Peyer's patch (tissue), 4 donors: ENCODE data around the gene FKBP7. TPM values are rescaled to one million over a fixed set of nuclear protein-coding genes. Genes with fewer than 3 reads are reported as not detected.

Experiments
- DNase-seq, 3 donors: peaks; one replicate each; pipeline ENCODE4 v3.0.0-alpha.2; 2017 to 2019
- H3K27ac ChIP-seq, 4 donors: fragments of 200-600 bp; sonication (generic); one replicate each; pipeline ENCODE4 v1.5.1; 2016 to 2019
- H3K27me3 ChIP-seq, 2 donors: fragments of 200-600 bp; sonication (generic); one replicate each; pipeline ENCODE4 v1.5.1; 2019
- H3K36me3 ChIP-seq, 3 donors: fragments of 200-600 bp; sonication (generic); one replicate each; pipeline ENCODE4 v1.5.1; 2016 to 2019
- H3K4me1 ChIP-seq, 4 donors: fragments of 200-600 bp; sonication (generic); one replicate each; pipeline ENCODE4 v1.5.1; 2016 to 2019
- H3K4me3 ChIP-seq, 4 donors: fragments of 200-600 bp; sonication (generic); 1 replicate in 3 of 4; 2 replicates in 1 of 4; pipeline ENCODE4 v1.5.1; 2016 to 2019; ENCODE audit warnings: mild to moderate bottlenecking in 1 of 4
- H3K9me3 ChIP-seq, 4 donors: fragments of 200-600 bp; sonication (generic); one replicate each; pipeline ENCODE4 v1.5.1; 2016 to 2019; ENCODE audit warnings: mild to moderate bottlenecking in 1 of 4
- CTCF ChIP-seq, 6 experiments: fragments of 450-650 bp in 4 of 6; fragments of 200-600 bp in 2 of 6; sonication (generic) in 1 of 6; IDR thresholded peaks; one replicate each; pipeline ENCODE4 v1.5.1; 2017 to 2019; ENCODE audit warnings: antibody characterized with exemption in 6 of 6, mild to moderate bottlenecking in 3 of 6, moderate library complexity in 1 of 6
- POLR2A ChIP-seq, 2 donors: fragments of 450-650 bp; IDR thresholded peaks; one replicate each; pipeline ENCODE4 v1.5.1; 2017; ENCODE audit warnings: antibody characterized with exemption in 2 of 2, mild to moderate bottlenecking in 2 of 2, moderate library complexity in 2 of 2
- total RNA-seq, 4 donors: library from RNA; depleted of rRNA; stranded (reverse); fragments of >200 nt; gene quantifications; one replicate each; pipeline ENCODE4 v1.1.0, GENCODE V29; 2016

Gene FKBP7
- total RNA-seq, 4 donors from 2014 or later, result 0.53 to 5.3 (median 1.0) TPM

- H3K27ac ChIP-seq, result no peak overlapping the region
- TF ChIP-seq POLR2A (IDR thresholded peaks at IDR 0.05) (no peak), CTCF (IDR thresholded peaks at IDR 0.05) (no peak)
- H3K4me1 ChIP-seq, result peaks cover 0 to 42% (median 16%) of the 10 kb centered on the region in 4 donors
Observed at GRCh38 chr2:178484245-178485041, 6.0 kb upstream of the FKBP7 start.

GRCh38 chr2:178482437-178482836 lies 4.0 kb upstream of the FKBP7 start:
- H3K4me1 ChIP-seq, result peaks cover 0 to 42% (median 17%) of the 10 kb centered on the region in 4 donors
- no peaks in the 10 kb centered on the region for H3K27me3 ChIP-seq
- H3K36me3 ChIP-seq, result no peaks in the 10 kb centered on the region
- no peak for DNase-seq
- H3K27ac ChIP-seq, result no peak overlapping the region
- H3K4me3 ChIP-seq, result no peak overlapping the region
- H3K9me3 ChIP-seq, result no peaks in the 10 kb centered on the region
- TF ChIP-seq POLR2A (IDR thresholded peaks at IDR 0.05) (no peak), CTCF (IDR thresholded peaks at IDR 0.05) (no peak)

More at GRCh38 chr2:178484245-178485041, 6.0 kb upstream of the FKBP7 start:
- no peaks in the 10 kb centered on the region for H3K9me3 ChIP-seq
- peak in 1 of 3 donors; percentile 64 for DNase-seq
- no peak overlapping the region for H3K4me3 ChIP-seq
- H3K36me3 ChIP-seq, result no peaks in the 10 kb centered on the region
- no peaks in the 10 kb centered on the region for H3K27me3 ChIP-seq

GRCh38 chr2:178480227-178481181 lies 2.1 kb upstream of the FKBP7 start, which contains the start of gene PLEKHA3:
Gene PLEKHA3 (plus strand): TSS chr2:178480457. CDS start chr2:178480870, 413 bp downstream.
- no peaks in the 10 kb centered on the region for H3K9me3 ChIP-seq
- peak; percentile 77 to 96 (median 96) for DNase-seq
- H3K27me3 ChIP-seq, result no peaks in the 10 kb centered on the region
- H3K4me3 ChIP-seq, result peak within 1 kb of the TSS; percentile 80 to 97 (median 86)
- H3K4me1 ChIP-seq, result peaks cover 0 to 46% (median 17%) of the 10 kb centered on the region in 4 donors
- TF ChIP-seq POLR2A (IDR thresholded peaks at IDR 0.05) (peak; percentile 79 to 93), CTCF (IDR thresholded peaks at IDR 0.05) (peak in 1 of 6 experiments; percentile 11)
- no peaks in the 10 kb centered on the region for H3K36me3 ChIP-seq
- H3K27ac ChIP-seq, result peak within 1 kb of the TSS; percentile 91 to 96 (median 95)

GRCh38 chr2:178479758-178480226 lies 1.4 kb upstream of the FKBP7 start:
- no peaks in the 10 kb centered on the region for H3K36me3 ChIP-seq
- no peaks in the 10 kb centered on the region for H3K27me3 ChIP-seq
- TF ChIP-seq POLR2A (IDR thresholded peaks at IDR 0.05) (no peak), CTCF (IDR thresholded peaks at IDR 0.05) (no peak)
- H3K9me3 ChIP-seq, result no peaks in the 10 kb centered on the region
- H3K4me1 ChIP-seq, result peaks cover 0 to 40% (median 17%) of the 10 kb centered on the region in 4 donors
- H3K4me3 ChIP-seq, result peak overlapping the region; percentile 80 to 97 (median 86)
- no peak for DNase-seq
- H3K27ac ChIP-seq, result peak overlapping the region; percentile 91 to 96 (median 95)

GRCh38 chr2:178479275-178479616 lies 846 bp upstream of the FKBP7 start:
- Histone ChIP-seq H3K27ac (peak overlapping the region; percentile 91 to 96 (median 95)), H3K9me3 (no peaks in the 10 kb centered on the region), H3K36me3 (no peaks in the 10 kb centered on the region), H3K4me3 (peak overlapping the region; percentile 47 to 76 (median 63)), H3K27me3 (no peaks in the 10 kb centered on the region), H3K4me1 (peaks cover 0 to 34% (median 17%) of the 10 kb centered on the region in 4 donors)
- DNase-seq, result no peak
- TF ChIP-seq POLR2A (IDR thresholded peaks at IDR 0.05) (no peak), CTCF (IDR thresholded peaks at IDR 0.05) (no peak)
